ENCODE measurements around the gene ANKS6. TPM values are rescaled to one million over a fixed set of nuclear protein-coding genes. Genes with fewer than 3 reads are reported as not detected.

ANKS6 gene
- total RNA-seq, 1 experiment from 2014 or later, result 21.8 TPM

DNA sequence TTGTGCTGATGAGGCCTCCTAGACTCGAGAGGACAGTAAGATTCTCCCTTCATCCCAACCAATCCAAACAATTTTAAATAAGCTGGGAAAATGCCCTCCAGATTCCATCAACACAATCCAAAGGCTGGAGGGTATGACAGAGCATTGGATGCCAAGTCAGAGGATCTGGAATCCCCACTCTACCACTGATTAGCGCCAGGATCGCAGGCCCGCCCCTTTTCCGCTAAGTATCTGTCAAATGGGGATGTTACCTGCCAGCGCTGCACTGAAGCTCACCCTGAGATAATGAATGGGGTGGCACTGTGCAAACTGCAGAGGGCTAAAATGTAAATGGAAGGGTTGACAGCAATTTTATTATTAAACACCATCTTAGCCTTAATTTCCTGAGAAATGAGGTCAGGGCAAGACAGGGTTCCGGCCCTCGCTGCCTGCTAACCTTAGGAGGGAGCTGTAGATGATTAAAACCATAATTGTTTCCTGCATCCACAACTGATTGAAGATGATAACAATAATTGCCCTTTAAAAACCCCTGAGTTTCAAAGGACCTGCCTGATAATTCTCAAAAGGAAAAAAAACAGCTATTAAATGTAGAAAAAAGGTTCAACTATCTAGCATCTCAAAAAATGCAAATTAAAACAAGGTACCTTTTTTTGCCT lies 56.0 kb downstream of the ANKS6 start:
- TF ChIP-seq, protein P1, sequence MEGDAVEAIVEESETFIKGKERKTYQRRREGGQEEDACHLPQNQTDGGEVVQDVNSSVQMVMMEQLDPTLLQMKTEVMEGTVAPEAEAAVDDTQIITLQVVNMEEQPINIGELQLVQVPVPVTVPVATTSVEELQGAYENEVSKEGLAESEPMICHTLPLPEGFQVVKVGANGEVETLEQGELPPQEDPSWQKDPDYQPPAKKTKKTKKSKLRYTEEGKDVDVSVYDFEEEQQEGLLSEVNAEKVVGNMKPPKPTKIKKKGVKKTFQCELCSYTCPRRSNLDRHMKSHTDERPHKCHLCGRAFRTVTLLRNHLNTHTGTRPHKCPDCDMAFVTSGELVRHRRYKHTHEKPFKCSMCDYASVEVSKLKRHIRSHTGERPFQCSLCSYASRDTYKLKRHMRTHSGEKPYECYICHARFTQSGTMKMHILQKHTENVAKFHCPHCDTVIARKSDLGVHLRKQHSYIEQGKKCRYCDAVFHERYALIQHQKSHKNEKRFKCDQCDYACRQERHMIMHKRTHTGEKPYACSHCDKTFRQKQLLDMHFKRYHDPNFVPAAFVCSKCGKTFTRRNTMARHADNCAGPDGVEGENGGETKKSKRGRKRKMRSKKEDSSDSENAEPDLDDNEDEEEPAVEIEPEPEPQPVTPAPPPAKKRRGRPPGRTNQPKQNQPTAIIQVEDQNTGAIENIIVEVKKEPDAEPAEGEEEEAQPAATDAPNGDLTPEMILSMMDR (IDR thresholded peaks at IDR 0.05; ENCODE audit: unreplicated experiment), result no peak
- intact Hi-C loops (cut with micrococcal nuclease), result no loop called here
- H3K4me1 Mint-ChIP-seq (ENCODE audit: insufficient read depth, unreplicated experiment), result peaks cover 6% of the 10 kb centered on the region
- H3K27ac Mint-ChIP-seq (ENCODE audit: low read depth, unreplicated experiment), result no peak overlapping the region
- peaks cover 7% of the 10 kb centered on the region for H3K36me3 Mint-ChIP-seq (ENCODE audit: insufficient read depth, unreplicated experiment)
- ChIA-PET POLR2A (interaction anchor here (0.6 to 0.8 kb wide), 3 partner anchors 21 to 630 kb away, joined by 3 to 5 read pairs (median 3); no protein-coding TSS in a partner anchor), CTCF (interaction anchor here (0.6 to 1.3 kb wide), 3 partner anchors 20 to 254 kb away, joined by 3 to 5 read pairs (median 3); no protein-coding TSS in a partner anchor)
- no peak overlapping the region for H3K4me3 Mint-ChIP-seq (ENCODE audit: unreplicated experiment)
- H3K27me3 Mint-ChIP-seq (ENCODE audit: insufficient read depth, unreplicated experiment), result no peaks in the 10 kb centered on the region
- no TSS peak for BruUV-seq (replicated peaks)
- H3K9me3 Mint-ChIP-seq (ENCODE audit: unreplicated experiment), result no peaks in the 10 kb centered on the region
- DNase-seq (ENCODE audit: unreplicated experiment), result no peak

DNA sequence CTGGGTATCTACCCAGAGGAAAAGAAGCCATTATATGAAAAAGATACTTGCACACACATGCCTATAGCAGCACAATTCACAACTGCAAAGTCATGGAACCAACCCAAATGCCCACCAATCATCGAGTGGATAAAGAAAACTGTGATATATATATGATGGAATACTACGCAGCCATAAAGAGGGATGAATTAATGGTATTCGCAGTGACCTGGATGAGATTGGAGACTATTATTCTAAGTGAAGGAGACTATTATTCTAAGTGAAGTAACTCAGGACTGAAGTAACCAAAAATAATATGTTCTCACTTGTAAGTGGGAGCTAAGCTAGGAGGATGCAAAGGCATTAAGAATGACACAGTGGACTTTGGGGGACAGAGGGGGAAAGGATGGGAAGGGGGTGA lies 57.6 kb downstream of the ANKS6 start:
- no peak for DNase-seq (ENCODE audit: unreplicated experiment)
- Mint-ChIP-seq H3K27ac (ENCODE audit: low read depth, unreplicated experiment) (no peak overlapping the region), H3K27me3 (ENCODE audit: insufficient read depth, unreplicated experiment) (no peaks in the 10 kb centered on the region), H3K4me3 (ENCODE audit: unreplicated experiment) (no peak overlapping the region), H3K4me1 (ENCODE audit: insufficient read depth, unreplicated experiment) (peaks cover 6% of the 10 kb centered on the region), H3K9me3 (ENCODE audit: unreplicated experiment) (no peaks in the 10 kb centered on the region), H3K36me3 (ENCODE audit: insufficient read depth, unreplicated experiment) (no peaks in the 10 kb centered on the region)
- ChIA-PET CTCF (no interaction called here), POLR2A (no interaction called here)
- TF ChIP-seq, protein P1 (IDR thresholded peaks at IDR 0.05; ENCODE audit: unreplicated experiment), result no peak
- no TSS peak for BruUV-seq (replicated peaks)
- intact Hi-C loops (cut with micrococcal nuclease), result no loop called here

DNA sequence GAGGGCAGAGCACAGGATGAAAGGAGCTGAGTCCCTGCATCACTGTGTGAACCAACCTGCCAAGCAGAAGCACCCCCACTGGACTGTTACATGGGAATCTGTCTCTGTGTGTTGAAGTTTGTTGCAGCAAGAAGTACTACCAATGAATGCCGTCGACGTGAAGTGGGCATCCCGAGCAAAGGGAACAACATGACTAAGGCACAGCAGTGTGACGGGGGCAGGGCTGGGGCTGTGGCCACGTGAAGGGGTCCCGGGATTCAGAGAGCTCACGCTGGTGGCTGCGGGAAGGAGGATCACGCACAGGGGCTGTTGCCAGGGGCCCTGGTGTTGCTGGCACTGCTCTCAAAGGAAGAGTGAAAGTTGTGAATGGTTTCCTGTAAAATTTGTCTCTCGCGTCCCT lies 60.1 kb downstream of the ANKS6 start:
- Mint-ChIP-seq H3K36me3 (ENCODE audit: insufficient read depth, unreplicated experiment) (peaks cover 7% of the 10 kb centered on the region), H3K27me3 (ENCODE audit: insufficient read depth, unreplicated experiment) (no peaks in the 10 kb centered on the region), H3K4me1 (ENCODE audit: insufficient read depth, unreplicated experiment) (no peaks in the 10 kb centered on the region), H3K27ac (ENCODE audit: low read depth, unreplicated experiment) (no peak overlapping the region), H3K4me3 (ENCODE audit: unreplicated experiment) (no peak overlapping the region), H3K9me3 (ENCODE audit: unreplicated experiment) (no peaks in the 10 kb centered on the region)
- TF ChIP-seq, protein P1 (IDR thresholded peaks at IDR 0.05; ENCODE audit: unreplicated experiment), result no peak
- POLR2A ChIA-PET, result no interaction called here
- intact Hi-C loops (cut with micrococcal nuclease), result no loop called here
- BruUV-seq (replicated peaks), result no TSS peak
- no peak for DNase-seq (ENCODE audit: unreplicated experiment)
- CTCF ChIA-PET, result no interaction called here

DNA sequence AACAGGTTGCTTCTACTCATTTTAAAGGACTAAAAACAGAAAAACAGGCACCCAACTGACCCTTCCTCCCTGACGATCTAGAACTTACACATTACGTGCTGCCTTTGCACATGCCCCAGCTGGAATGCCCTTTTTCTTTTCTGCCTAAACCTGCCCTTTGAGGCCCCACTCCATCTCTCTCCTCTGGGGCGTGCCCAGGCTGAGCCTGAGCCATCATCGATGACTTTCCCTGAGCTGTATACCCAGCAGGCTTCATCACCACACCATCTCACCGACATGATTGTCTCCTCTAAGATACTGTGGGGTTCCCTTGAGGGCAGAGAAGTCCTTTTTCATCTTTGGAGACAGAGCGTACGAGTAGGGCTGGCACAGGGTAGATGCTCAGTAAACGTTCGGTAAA lies 63.6 kb downstream of the ANKS6 start:
- Mint-ChIP-seq H3K27me3 (ENCODE audit: insufficient read depth, unreplicated experiment) (peaks cover 14% of the 10 kb centered on the region), H3K9me3 (ENCODE audit: unreplicated experiment) (no peaks in the 10 kb centered on the region), H3K36me3 (ENCODE audit: insufficient read depth, unreplicated experiment) (peaks cover 7% of the 10 kb centered on the region), H3K4me3 (ENCODE audit: unreplicated experiment) (no peak overlapping the region), H3K4me1 (ENCODE audit: insufficient read depth, unreplicated experiment) (no peaks in the 10 kb centered on the region), H3K27ac (ENCODE audit: low read depth, unreplicated experiment) (no peak overlapping the region)
- no peak for DNase-seq (ENCODE audit: unreplicated experiment)
- no TSS peak for BruUV-seq (replicated peaks)
- TF ChIP-seq, protein P1 (IDR thresholded peaks at IDR 0.05; ENCODE audit: unreplicated experiment), result no peak
- ChIA-PET CTCF (interaction anchor here (0.6 to 0.7 kb wide), 2 partner anchors 8 to 49 kb away, joined by 3 to 6 read pairs; no protein-coding TSS in a partner anchor), POLR2A (interaction anchor here (0.7 kb wide), 1 partner anchor 234 kb away, joined by 3 read pairs; no protein-coding TSS in a partner anchor)
- intact Hi-C loops (cut with micrococcal nuclease), result no loop called here
